ENCODE results near the gene TMBIM6.
A peak's percentile ranks its signal among the peaks of the same experiment; 100 is the strongest.

The TMBIM6 gene

GRCh38 chr12:49707128-49707811, 34.1 kb upstream of the TMBIM6 start, which contains the start of gene FMNL3 (continued):
- TF ChIP-seq ZNF148 (tag by site-specific recombination; IDR thresholded peaks at IDR 0.05; ENCODE audit: borderline replicate concordance) (no peak), CTCF (tag by site-specific recombination; IDR thresholded peaks at IDR 0.05) (peak; percentile 96), ZBTB7A (tag by site-specific recombination; IDR thresholded peaks at IDR 0.05; ENCODE audit: low read depth) (no peak), ZFP41 (tag by site-specific recombination; IDR thresholded peaks at IDR 0.05; ENCODE audit: borderline replicate concordance) (no peak), ZNF76 (tag by site-specific recombination; IDR thresholded peaks at IDR 0.05; ENCODE audit: borderline replicate concordance, low read depth) (peak; percentile 70), PRDM10 (tag by site-specific recombination; IDR thresholded peaks at IDR 0.05) (peak; percentile 73), KLF10 (tag by site-specific recombination; IDR thresholded peaks at IDR 0.05) (peak; percentile 64; the same call in 1 of the 2 replicates), ZNF768 (tag by site-specific recombination; IDR thresholded peaks at IDR 0.05) (no peak), ZNF433 (tag by site-specific recombination; IDR thresholded peaks at IDR 0.05; ENCODE audit: low read depth) (no peak), ZNF529 (tag by site-specific recombination; IDR thresholded peaks at IDR 0.05; ENCODE audit: insufficient replicate concordance) (no peak), ZNF404 (tag by site-specific recombination; IDR thresholded peaks at IDR 0.05) (no peak), SP2 (tag by site-specific recombination; IDR thresholded peaks at IDR 0.05) (peak; percentile 82), ZNF350 (tag by site-specific recombination; IDR thresholded peaks at IDR 0.05) (no peak), ZNF558 (tag by site-specific recombination; IDR thresholded peaks at IDR 0.05) (no peak), GLI2 (tag by site-specific recombination; IDR thresholded peaks at IDR 0.05; ENCODE audit: borderline replicate concordance, low read depth) (no peak), OVOL3 (tag by site-specific recombination; IDR thresholded peaks at IDR 0.05) (no peak), ZBTB6 (tag by site-specific recombination; IDR thresholded peaks at IDR 0.05) (no peak), ZNF501 (tag by site-specific recombination; IDR thresholded peaks at IDR 0.05) (no peak), ZNF624 (tag by site-specific recombination; IDR thresholded peaks at IDR 0.05) (no peak), ZNF544 (tag by site-specific recombination; IDR thresholded peaks at IDR 0.05) (no peak), ZNF24 (tag by site-specific recombination; IDR thresholded peaks at IDR 0.05) (0 out of 2 replicates have a peak, but pooled peaks have one; percentile 45), ZNF202 (tag by site-specific recombination; IDR thresholded peaks at IDR 0.05; ENCODE audit: borderline replicate concordance) (no peak), ZNF513 (tag by site-specific recombination; IDR thresholded peaks at IDR 0.05) (no peak), GLIS1 (tag by site-specific recombination; IDR thresholded peaks at IDR 0.05) (peak; percentile 86), KLF8 (tag by site-specific recombination; IDR thresholded peaks at IDR 0.05) (peak; percentile 84), ZSCAN30 (tag by site-specific recombination; IDR thresholded peaks at IDR 0.05) (peak; percentile 81; the same call in 1 of the 2 replicates), ZNF830 (tag by site-specific recombination; IDR thresholded peaks at IDR 0.05; ENCODE audit: low read depth) (no peak), ZNF138 (tag by site-specific recombination; IDR thresholded peaks at IDR 0.05; ENCODE audit: borderline replicate concordance) (no peak), ZNF548 (tag by site-specific recombination; IDR thresholded peaks at IDR 0.05) (no peak), TCF7L2 (IDR thresholded peaks at IDR 0.05; ENCODE audit: borderline replicate concordance, low read depth, low read length) (no peak)
